NCI-H2227 treated with DMSO at 0.1 percent for 48 hours (cell line): ENCODE measurements around the gene ZNF578.
"Not testable (repeated sequence)": the region's sequence is repeated elsewhere in the genome, so short reads cannot be mapped to it uniquely, and the experiment has no call there.

Experiments used
- DNase-seq: peaks from one replicate; lab custom pipeline; 2025; lab: John Stamatoyannopoulos, UW

The ZNF578 gene

DNA sequence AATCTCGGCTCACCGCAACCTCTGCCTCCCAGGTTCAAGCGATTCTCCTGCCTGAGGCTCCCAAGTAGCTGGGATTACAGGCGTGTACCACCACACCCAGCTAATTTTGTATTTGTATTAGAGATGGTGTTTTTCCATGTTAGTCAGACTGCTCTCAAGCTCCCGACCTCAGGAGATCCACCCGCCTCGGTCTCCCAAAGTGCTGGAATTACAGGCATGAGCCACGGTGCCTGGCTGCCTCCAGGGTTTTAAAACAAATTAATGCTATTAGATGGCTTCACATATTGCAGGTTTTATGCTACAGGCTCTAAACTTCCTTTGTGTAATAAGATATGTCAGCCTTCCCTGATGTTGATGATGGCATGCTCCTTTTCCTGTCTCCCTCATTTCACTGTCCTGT is 108.3 kb downstream of the ZNF578 start:
- not testable (repeated sequence) for DNase-seq
